ENCODE measurements around the gene BBS9.

Gene BBS9

GRCh38 chr7:33137103-33137502 is 7.7 kb downstream of the BBS9 start:
- H3K27ac ChIP-seq (ENCODE audit: low read length, poor library complexity, severe bottlenecking): no peak overlapping the region
- no peak overlapping the region for H3K14ac ChIP-seq (ENCODE audit: low read length in 2 of 2)
- peaks cover 4% of the 10 kb centered on the region for H3K9me3 ChIP-seq (ENCODE audit: control insufficient read depth, low read length)
- peaks cover 25% of the 10 kb centered on the region for H3K79me1 ChIP-seq (replicated peaks; ENCODE audit: low read length, poor library complexity, severe bottlenecking)
- no peak overlapping the region for H4K8ac ChIP-seq (ENCODE audit: low read length)
- no peak overlapping the region for H3K4me3 ChIP-seq (ENCODE audit: insufficient read depth in 1 of 2, low read depth in 1 of 2, low read length in 2 of 2)
- H3K27me3 ChIP-seq (ENCODE audit: control insufficient read depth in 1 of 2, insufficient read depth in 1 of 2, low read length in 2 of 2): no peaks in the 10 kb centered on the region
- no peak overlapping the region for H2BK120ac ChIP-seq (ENCODE audit: low read depth, low read length)
- no peak overlapping the region for H3K18ac ChIP-seq (ENCODE audit: low read depth in 1 of 2, low read length in 2 of 2)
- no peak overlapping the region for H2AK5ac ChIP-seq (ENCODE audit: low read length, severe bottlenecking)
- no peak overlapping the region for H3K4ac ChIP-seq (ENCODE audit: low read depth in 1 of 2, low read length in 2 of 2)
- no peak overlapping the region for H3K23ac ChIP-seq (ENCODE audit: low read length in 2 of 2)
- no peaks in the 10 kb centered on the region for H3K36me3 ChIP-seq (ENCODE audit: control insufficient read depth in 1 of 2, insufficient read depth in 2 of 2, low read depth in 1 of 2, low read length in 2 of 2)
- 83% methylated on average over 14 of the region's 15 CpGs for WGBS
- H2BK12ac ChIP-seq (ENCODE audit: low read length in 2 of 2): no peak overlapping the region
- no peak overlapping the region for H3K9ac ChIP-seq (ENCODE audit: low read length)
- no peak overlapping the region for H2BK5ac ChIP-seq (ENCODE audit: low read depth, low read length, poor library complexity, severe bottlenecking)
- no peak overlapping the region for H2AFZ ChIP-seq (ENCODE audit: low read depth, low read length)
- no peak for DNase-seq
- no peaks in the 10 kb centered on the region for H3K4me1 ChIP-seq (ENCODE audit: control insufficient read depth, insufficient read depth, low read depth, low read length)
- no peak overlapping the region for H4K91ac ChIP-seq (ENCODE audit: low read length)
- no peak overlapping the region for H2BK15ac ChIP-seq (ENCODE audit: low read depth, poor library complexity, severe bottlenecking)
- H3K4me2 ChIP-seq (ENCODE audit: low read length, poor library complexity, severe bottlenecking): no peak overlapping the region

- WGBS: 81% methylated on average over 1 of the region's 1 CpG
- no peak overlapping the region for H2BK12ac ChIP-seq (ENCODE audit: low read length in 2 of 2)
- no peak overlapping the region for H4K8ac ChIP-seq (ENCODE audit: low read length)
- H3K4me1 ChIP-seq (ENCODE audit: control insufficient read depth, insufficient read depth, low read depth, low read length): no peaks in the 10 kb centered on the region
- no peak overlapping the region for H3K14ac ChIP-seq (ENCODE audit: low read length in 2 of 2)
- H3K4ac ChIP-seq (ENCODE audit: low read depth in 1 of 2, low read length in 2 of 2): no peak overlapping the region
- no peak overlapping the region for H2BK5ac ChIP-seq (ENCODE audit: low read depth, low read length, poor library complexity, severe bottlenecking)
- no peak overlapping the region for H2AK5ac ChIP-seq (ENCODE audit: low read length, severe bottlenecking)
- H3K9me3 ChIP-seq (ENCODE audit: control insufficient read depth, low read length): no peaks in the 10 kb centered on the region
- no peak overlapping the region for H3K27ac ChIP-seq (ENCODE audit: low read length, poor library complexity, severe bottlenecking)
- H3K36me3 ChIP-seq (ENCODE audit: control insufficient read depth in 1 of 2, insufficient read depth in 2 of 2, low read depth in 1 of 2, low read length in 2 of 2): peaks cover 0 to 1% of the 10 kb centered on the region in 2 experiments
- no peak overlapping the region for H2AFZ ChIP-seq (ENCODE audit: low read depth, low read length)
- H2BK120ac ChIP-seq (ENCODE audit: low read depth, low read length): no peak overlapping the region
- H3K4me3 ChIP-seq (ENCODE audit: insufficient read depth in 1 of 2, low read depth in 1 of 2, low read length in 2 of 2): no peak overlapping the region
- H2BK15ac ChIP-seq (ENCODE audit: low read depth, poor library complexity, severe bottlenecking): no peak overlapping the region
- no peak overlapping the region for H3K9ac ChIP-seq (ENCODE audit: low read length)
- H3K79me1 ChIP-seq (replicated peaks; ENCODE audit: low read length, poor library complexity, severe bottlenecking): peaks cover 16% of the 10 kb centered on the region
- no peaks in the 10 kb centered on the region for H3K27me3 ChIP-seq (ENCODE audit: control insufficient read depth in 1 of 2, insufficient read depth in 1 of 2, low read length in 2 of 2)
- H4K91ac ChIP-seq (ENCODE audit: low read length): no peak overlapping the region
- DNase-seq: no peak
- no peak overlapping the region for H3K18ac ChIP-seq (ENCODE audit: low read depth in 1 of 2, low read length in 2 of 2)
- no peak overlapping the region for H3K23ac ChIP-seq (ENCODE audit: low read length in 2 of 2)
- no peak overlapping the region for H3K4me2 ChIP-seq (ENCODE audit: low read length, poor library complexity, severe bottlenecking)
Measured at GRCh38 chr7:33142585-33142984, 13.2 kb downstream of the BBS9 start.

- Histone ChIP-seq H4K8ac (ENCODE audit: low read length) (no peak overlapping the region), H3K4me1 (ENCODE audit: control insufficient read depth, insufficient read depth, low read depth, low read length) (no peaks in the 10 kb centered on the region), H3K27me3 (ENCODE audit: control insufficient read depth in 1 of 2, insufficient read depth in 1 of 2, low read length in 2 of 2) (no peaks in the 10 kb centered on the region), H3K4ac (ENCODE audit: low read depth in 1 of 2, low read length in 2 of 2) (no peak overlapping the region), H3K9ac (ENCODE audit: low read length) (no peak overlapping the region), H3K18ac (ENCODE audit: low read depth in 1 of 2, low read length in 2 of 2) (no peak overlapping the region), H2BK120ac (ENCODE audit: low read depth, low read length) (no peak overlapping the region), H3K27ac (ENCODE audit: low read length, poor library complexity, severe bottlenecking) (no peak overlapping the region), H2AK5ac (ENCODE audit: low read length, severe bottlenecking) (no peak overlapping the region), H3K23ac (ENCODE audit: low read length in 2 of 2) (no peak overlapping the region), H3K79me1 (replicated peaks; ENCODE audit: low read length, poor library complexity, severe bottlenecking) (peaks cover 11% of the 10 kb centered on the region), H2BK15ac (ENCODE audit: low read depth, poor library complexity, severe bottlenecking) (no peak overlapping the region), H3K4me3 (ENCODE audit: insufficient read depth in 1 of 2, low read depth in 1 of 2, low read length in 2 of 2) (no peak overlapping the region), H2BK5ac (ENCODE audit: low read depth, low read length, poor library complexity, severe bottlenecking) (no peak overlapping the region), H4K91ac (ENCODE audit: low read length) (no peak overlapping the region), H2AFZ (ENCODE audit: low read depth, low read length) (no peak overlapping the region), H3K4me2 (ENCODE audit: low read length, poor library complexity, severe bottlenecking) (no peak overlapping the region), H3K9me3 (ENCODE audit: control insufficient read depth, low read length) (no peaks in the 10 kb centered on the region), H2BK12ac (ENCODE audit: low read length in 2 of 2) (no peak overlapping the region), H3K14ac (ENCODE audit: low read length in 2 of 2) (no peak overlapping the region), H3K36me3 (ENCODE audit: control insufficient read depth in 1 of 2, insufficient read depth in 2 of 2, low read depth in 1 of 2, low read length in 2 of 2) (peaks cover 0 to 2% of the 10 kb centered on the region in 2 experiments)
- 86% methylated on average over 3 of the region's 4 CpGs for WGBS
- peak; percentile 53 for DNase-seq
Measured at GRCh38 chr7:33143996-33144718, 14.8 kb downstream of the BBS9 start.

DNA sequence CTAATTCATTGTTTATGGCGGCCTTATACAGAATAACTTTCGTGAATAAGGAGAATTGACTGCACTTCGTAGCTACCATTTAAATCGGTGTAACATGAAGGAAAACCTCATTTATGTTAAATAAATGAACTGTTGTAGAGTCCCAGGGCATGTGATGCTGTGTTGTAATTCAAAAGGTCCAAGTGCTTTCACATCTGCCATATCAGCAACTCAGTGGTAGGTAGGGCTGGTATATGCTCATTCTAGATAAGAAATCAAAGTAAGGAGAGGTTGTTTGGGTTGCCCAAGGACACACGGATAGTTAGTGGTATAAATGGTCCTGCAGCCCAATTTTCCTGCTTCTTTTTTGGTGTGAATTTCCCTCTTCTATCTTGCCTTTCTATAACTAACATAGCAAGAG is 15.8 kb downstream of the BBS9 start:
- Histone ChIP-seq H4K91ac (ENCODE audit: low read length) (no peak overlapping the region), H3K27ac (ENCODE audit: low read length, poor library complexity, severe bottlenecking) (no peak overlapping the region), H2AK5ac (ENCODE audit: low read length, severe bottlenecking) (no peak overlapping the region), H3K14ac (ENCODE audit: low read length in 2 of 2) (no peak overlapping the region), H2AFZ (ENCODE audit: low read depth, low read length) (no peak overlapping the region), H3K4me2 (ENCODE audit: low read length, poor library complexity, severe bottlenecking) (no peak overlapping the region), H3K9ac (ENCODE audit: low read length) (no peak overlapping the region), H3K36me3 (ENCODE audit: control insufficient read depth in 1 of 2, insufficient read depth in 2 of 2, low read depth in 1 of 2, low read length in 2 of 2) (peaks cover 0 to 2% of the 10 kb centered on the region in 2 experiments), H3K18ac (ENCODE audit: low read depth in 1 of 2, low read length in 2 of 2) (no peak overlapping the region), H3K4ac (ENCODE audit: low read depth in 1 of 2, low read length in 2 of 2) (no peak overlapping the region), H2BK120ac (ENCODE audit: low read depth, low read length) (no peak overlapping the region), H2BK5ac (ENCODE audit: low read depth, low read length, poor library complexity, severe bottlenecking) (no peak overlapping the region), H3K4me3 (ENCODE audit: insufficient read depth in 1 of 2, low read depth in 1 of 2, low read length in 2 of 2) (no peak overlapping the region), H4K8ac (ENCODE audit: low read length) (no peak overlapping the region), H3K23ac (ENCODE audit: low read length in 2 of 2) (no peak overlapping the region), H2BK15ac (ENCODE audit: low read depth, poor library complexity, severe bottlenecking) (no peak overlapping the region), H2BK12ac (ENCODE audit: low read length in 2 of 2) (no peak overlapping the region), H3K79me1 (replicated peaks; ENCODE audit: low read length, poor library complexity, severe bottlenecking) (peaks cover 11% of the 10 kb centered on the region), H3K4me1 (ENCODE audit: control insufficient read depth, insufficient read depth, low read depth, low read length) (no peaks in the 10 kb centered on the region), H3K27me3 (ENCODE audit: control insufficient read depth in 1 of 2, insufficient read depth in 1 of 2, low read length in 2 of 2) (no peaks in the 10 kb centered on the region), H3K9me3 (ENCODE audit: control insufficient read depth, low read length) (no peaks in the 10 kb centered on the region)
- WGBS: 98% methylated on average over 4 of the region's 5 CpGs
- DNase-seq: no peak
